Fibroblast of skin of scalp (primary cell): ENCODE data around the gene ZBTB43.
A peak's percentile ranks its signal among the peaks of the same experiment; 100 is the strongest.
"Not testable (repeated sequence)": the region's sequence is repeated elsewhere in the genome, so short reads cannot be mapped to it uniquely, and the experiment has no call there.

Source experiments
- DNase-seq: peaks from one replicate; pipeline ENCODE4 v3.0.0-alpha.2; 2013

ZBTB43 gene

GRCh38 chr9:126791406-126792230, 13.2 kb upstream of the ZBTB43 start:
- DNase-seq: peak; percentile 83

- DNase-seq: no peak
Observed at GRCh38 chr9:126793686-126794417, 11.0 kb upstream of the ZBTB43 start.

GRCh38 chr9:126794441-126794840, 10.4 kb upstream of the ZBTB43 start:
- DNase-seq: no peak

GRCh38 chr9:126796758-126797157, 8.1 kb upstream of the ZBTB43 start:
- DNase-seq: no peak

GRCh38 chr9:126797903-126798302, 6.9 kb upstream of the ZBTB43 start:
- DNase-seq: no peak

- no peak for DNase-seq
Observed at GRCh38 chr9:126799034-126799433, 5.8 kb upstream of the ZBTB43 start.

- no peak for DNase-seq
Observed at GRCh38 chr9:126802318-126803059, 2.4 kb upstream of the ZBTB43 start.

GRCh38 chr9:126804198-126804695, 593 bp upstream of the ZBTB43 start:
- no peak for DNase-seq

GRCh38 chr9:126805554-126806262, 868 bp downstream of the ZBTB43 start:
- DNase-seq: peak; percentile 85

- no peak for DNase-seq
Observed at GRCh38 chr9:126806336-126806735, 1.5 kb downstream of the ZBTB43 start.

- no peak for DNase-seq
Observed at GRCh38 chr9:126809068-126809467, 4.2 kb downstream of the ZBTB43 start.

- DNase-seq: not testable (repeated sequence)
Observed at GRCh38 chr9:126810221-126810620, 5.4 kb downstream of the ZBTB43 start.

- no peak for DNase-seq
Observed at GRCh38 chr9:126813072-126813471, 8.2 kb downstream of the ZBTB43 start.

GRCh38 chr9:126814091-126814490, 9.3 kb downstream of the ZBTB43 start:
- DNase-seq: no peak

- DNase-seq: not testable (repeated sequence)
Observed at GRCh38 chr9:126817615-126818014, 12.8 kb downstream of the ZBTB43 start.

- DNase-seq: no peak
Observed at GRCh38 chr9:126818482-126818881, 13.6 kb downstream of the ZBTB43 start.

GRCh38 chr9:126819482-126819881, 14.6 kb downstream of the ZBTB43 start:
- no peak for DNase-seq

- DNase-seq: no peak
Observed at GRCh38 chr9:126822278-126822677, 17.4 kb downstream of the ZBTB43 start.

- no peak for DNase-seq
Observed at GRCh38 chr9:126822873-126823272, 18.0 kb downstream of the ZBTB43 start.

- not testable (repeated sequence) for DNase-seq
Observed at GRCh38 chr9:126824052-126824451, 19.2 kb downstream of the ZBTB43 start.

GRCh38 chr9:126827227-126827626, 22.4 kb downstream of the ZBTB43 start:
- DNase-seq: no peak

GRCh38 chr9:126829035-126829434, 24.2 kb downstream of the ZBTB43 start:
- no peak for DNase-seq
